Measurements from ENCODE around the gene ARHGEF12. TPM values are rescaled to one million over a fixed set of nuclear protein-coding genes. Genes with fewer than 3 reads are reported as not detected.

The ARHGEF12 gene
- total RNA-seq, 1 experiment from 2014 or later, result 41.0 TPM

- CTCF ChIA-PET, result interaction anchor here (0.6 to 0.8 kb wide), 2 partner anchors 13 to 161 kb away, joined by 3 read pairs; no protein-coding TSS in a partner anchor
- H3F3A ChIP-seq (ENCODE audit: low read length, unreplicated experiment), result no peaks in the 10 kb centered on the region
- peaks cover 25% of the 10 kb centered on the region for H3K27me3 ChIP-seq (ENCODE audit: low read length)
- H3K27ac ChIP-seq (ENCODE audit: low read length), result no peak overlapping the region
- H3K79me2 ChIP-seq (ENCODE audit: low read length), result no peaks in the 10 kb centered on the region
- no peak for TF ChIP-seq CTCF (conservative IDR thresholded peaks at IDR 0.05; ENCODE audit: low read depth, low read length)
- no peak for TF ChIP-seq EZH2 (IDR thresholded peaks at IDR 0.05; ENCODE audit: low read length, unreplicated experiment)
- TF ChIP-seq EZH2phosphoT487 (IDR thresholded peaks at IDR 0.05; ENCODE audit: borderline replicate concordance, low read length), result no peak
- no peaks in the 10 kb centered on the region for H3K9me2 ChIP-seq (replicated peaks; ENCODE audit: low read length)
- no peak overlapping the region for H3K9ac ChIP-seq (ENCODE audit: low read length)
- intact Hi-C loops (cut with micrococcal nuclease), result loop anchor here (2.0 to 10.0 kb wide), 2 partner anchors 165 to 305 kb away; no protein-coding TSS in a partner anchor
- no peak overlapping the region for H3K4me2 ChIP-seq (ENCODE audit: low read length)
- no peaks in the 10 kb centered on the region for H3K4me1 ChIP-seq (ENCODE audit: insufficient read depth, low read length)
- ATAC-seq (no peak), DNase-seq (no peak)
- H4K20me1 ChIP-seq (ENCODE audit: low read length), result no peaks in the 10 kb centered on the region
- H3K9me3 ChIP-seq (ENCODE audit: low read length), result no peaks in the 10 kb centered on the region
- H3K4me3 ChIP-seq (ENCODE audit: low read length), result no peak overlapping the region
- H3K36me3 ChIP-seq (ENCODE audit: low read depth, low read length), result no peaks in the 10 kb centered on the region
- BruUV-seq (replicated peaks), result no TSS peak
- POLR2A ChIA-PET (ENCODE audit: unreplicated experiment), result no interaction called here
- H2AFZ ChIP-seq (ENCODE audit: low read length), result no peak overlapping the region
Observed at GRCh38 chr11:120499859-120500258, 163.6 kb downstream of the ARHGEF12 start.

GRCh38 chr11:120500414-120501071 lies 164.3 kb downstream of the ARHGEF12 start:
- H3K9ac ChIP-seq (ENCODE audit: low read length), result no peak overlapping the region
- TF ChIP-seq EZH2 (IDR thresholded peaks at IDR 0.05; ENCODE audit: low read length, unreplicated experiment) (no peak), CTCF (conservative IDR thresholded peaks at IDR 0.05; ENCODE audit: low read depth, low read length) (peak; percentile 22; the same call in 1 of the 2 replicates)
- H3K27ac ChIP-seq (ENCODE audit: low read length), result no peak overlapping the region
- H3F3A ChIP-seq (ENCODE audit: low read length, unreplicated experiment), result no peaks in the 10 kb centered on the region
- no peaks in the 10 kb centered on the region for H3K36me3 ChIP-seq (ENCODE audit: low read depth, low read length)
- ChIA-PET CTCF (interaction anchor here (0.6 kb wide), 1 partner anchor 162 kb away, joined by 3 read pairs; no protein-coding TSS in a partner anchor), POLR2A (ENCODE audit: unreplicated experiment) (no interaction called here)
- H3K4me1 ChIP-seq (ENCODE audit: insufficient read depth, low read length), result no peaks in the 10 kb centered on the region
- no peaks in the 10 kb centered on the region for H3K9me3 ChIP-seq (ENCODE audit: low read length)
- no peaks in the 10 kb centered on the region for H3K9me2 ChIP-seq (replicated peaks; ENCODE audit: low read length)
- intact Hi-C loops (cut with micrococcal nuclease), result loop anchor here (2.0 to 10.0 kb wide), 2 partner anchors 166 to 304 kb away; no protein-coding TSS in a partner anchor
- no peak overlapping the region for H3K4me3 ChIP-seq (ENCODE audit: low read length)
- no peaks in the 10 kb centered on the region for H3K79me2 ChIP-seq (ENCODE audit: low read length)
- ATAC-seq (peak; percentile 48), DNase-seq (peak; percentile 32)
- peaks cover 32% of the 10 kb centered on the region for H3K27me3 ChIP-seq (ENCODE audit: low read length)
- H3K4me2 ChIP-seq (ENCODE audit: low read length), result no peak overlapping the region
- no TSS peak for BruUV-seq (replicated peaks)
- H4K20me1 ChIP-seq (ENCODE audit: low read length), result no peaks in the 10 kb centered on the region
- H2AFZ ChIP-seq (ENCODE audit: low read length), result no peak overlapping the region

GRCh38 chr11:120501440-120501839 lies 165.2 kb downstream of the ARHGEF12 start:
- ATAC-seq (no peak), DNase-seq (no peak)
- no peaks in the 10 kb centered on the region for H3F3A ChIP-seq (ENCODE audit: low read length, unreplicated experiment)
- no peak for TF ChIP-seq EZH2 (IDR thresholded peaks at IDR 0.05; ENCODE audit: low read length, unreplicated experiment)
- TF ChIP-seq CTCF (conservative IDR thresholded peaks at IDR 0.05; ENCODE audit: low read depth, low read length), result no peak
- TF ChIP-seq EZH2phosphoT487 (IDR thresholded peaks at IDR 0.05; ENCODE audit: borderline replicate concordance, low read length), result no peak
- no peaks in the 10 kb centered on the region for H3K9me2 ChIP-seq (replicated peaks; ENCODE audit: low read length)
- peaks cover 41% of the 10 kb centered on the region for H3K27me3 ChIP-seq (ENCODE audit: low read length)
- no peaks in the 10 kb centered on the region for H3K9me3 ChIP-seq (ENCODE audit: low read length)
- H3K36me3 ChIP-seq (ENCODE audit: low read depth, low read length), result no peaks in the 10 kb centered on the region
- no peak overlapping the region for H3K4me2 ChIP-seq (ENCODE audit: low read length)
- ChIA-PET CTCF (no interaction called here), POLR2A (ENCODE audit: unreplicated experiment) (no interaction called here)
- intact Hi-C loops (cut with micrococcal nuclease), result loop anchor here (2.0 to 10.0 kb wide), 2 partner anchors 167 to 303 kb away; no protein-coding TSS in a partner anchor
- H3K9ac ChIP-seq (ENCODE audit: low read length), result no peak overlapping the region
- no peaks in the 10 kb centered on the region for H3K4me1 ChIP-seq (ENCODE audit: insufficient read depth, low read length)
- H3K27ac ChIP-seq (ENCODE audit: low read length), result no peak overlapping the region
- no peak overlapping the region for H3K4me3 ChIP-seq (ENCODE audit: low read length)
- BruUV-seq (replicated peaks), result no TSS peak
- H2AFZ ChIP-seq (ENCODE audit: low read length), result no peak overlapping the region
- H4K20me1 ChIP-seq (ENCODE audit: low read length), result no peaks in the 10 kb centered on the region
- H3K79me2 ChIP-seq (ENCODE audit: low read length), result no peaks in the 10 kb centered on the region
